T-helper 1 cell (primary cell): Measurements from ENCODE around the gene KIF25.

Source experiments
- DNase-seq, 5 donors: peaks; one replicate each; pipeline ENCODE4 v3.0.0-alpha.2; 2012 to 2020

The KIF25 gene

DNA sequence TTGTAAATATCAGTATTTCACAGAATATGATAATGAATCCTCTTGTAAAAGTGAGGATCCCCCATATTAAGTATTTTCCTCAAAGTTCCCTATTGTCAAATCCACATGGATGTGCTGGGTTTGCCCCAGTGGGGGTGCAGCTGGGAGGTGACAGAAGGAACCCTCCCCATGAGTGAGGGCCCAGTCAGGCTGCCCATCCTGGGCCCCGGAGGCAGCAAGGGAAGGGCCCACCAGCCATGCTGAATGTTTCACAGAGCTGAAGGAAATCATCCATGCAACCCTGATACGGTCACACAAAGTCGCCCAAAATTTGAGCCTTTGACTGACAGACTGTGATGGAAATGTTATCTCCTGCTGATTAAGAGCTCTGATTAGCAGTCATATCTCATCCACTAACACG lies 41.8 kb downstream of the KIF25 start:
- no peak for DNase-seq

DNA sequence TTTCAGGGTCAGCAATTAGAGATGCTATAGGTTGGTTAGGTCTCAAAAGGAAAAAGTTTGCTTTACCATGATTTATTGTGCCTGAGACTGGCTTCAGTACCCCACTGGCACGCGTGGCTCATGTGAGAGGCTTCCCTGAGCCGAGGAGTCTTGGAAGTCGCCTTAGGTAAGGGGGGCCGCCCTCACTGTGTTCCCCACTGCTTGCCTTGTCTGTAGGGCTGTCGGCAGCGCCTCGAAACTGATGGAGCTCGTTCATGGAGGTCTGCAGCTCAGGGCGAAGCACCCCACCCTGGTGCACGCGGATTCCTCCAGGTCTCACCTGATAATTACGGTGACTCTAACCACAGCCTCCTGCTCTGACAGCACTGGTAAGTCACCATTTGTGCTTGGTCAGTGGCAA lies 42.4 kb downstream of the KIF25 start:
- DNase-seq = no peak

DNA sequence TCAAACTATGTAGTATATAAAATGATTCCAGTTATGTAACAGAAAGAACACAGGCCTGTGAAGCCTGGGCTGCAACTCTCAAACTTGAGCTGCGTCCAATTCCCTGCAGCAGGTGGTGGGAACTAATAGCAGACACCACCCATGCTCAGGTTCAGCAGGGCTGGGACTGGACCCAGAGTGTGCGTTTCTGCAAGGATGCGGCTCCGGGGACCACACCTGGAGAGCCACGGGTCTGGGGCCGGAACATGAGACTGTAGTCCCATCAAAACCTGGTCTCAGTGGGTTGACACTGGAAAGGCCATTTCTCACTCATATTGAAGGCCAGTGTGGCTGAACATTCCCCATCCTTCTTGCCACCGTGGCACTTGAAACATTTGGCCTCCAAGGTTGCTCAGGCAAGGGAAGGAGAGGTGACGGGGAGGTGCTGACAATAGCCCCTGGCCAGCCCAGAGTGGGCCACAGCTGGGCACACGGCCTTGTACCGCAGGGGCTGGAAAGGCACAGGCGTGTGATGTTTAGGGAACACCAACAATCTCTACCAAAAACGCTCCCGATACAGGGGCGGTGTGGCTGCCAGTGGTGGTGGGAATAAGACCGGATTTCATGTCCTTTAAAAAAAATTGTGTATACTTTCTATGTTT lies 43.5 kb downstream of the KIF25 start:
- no peak for DNase-seq

DNA sequence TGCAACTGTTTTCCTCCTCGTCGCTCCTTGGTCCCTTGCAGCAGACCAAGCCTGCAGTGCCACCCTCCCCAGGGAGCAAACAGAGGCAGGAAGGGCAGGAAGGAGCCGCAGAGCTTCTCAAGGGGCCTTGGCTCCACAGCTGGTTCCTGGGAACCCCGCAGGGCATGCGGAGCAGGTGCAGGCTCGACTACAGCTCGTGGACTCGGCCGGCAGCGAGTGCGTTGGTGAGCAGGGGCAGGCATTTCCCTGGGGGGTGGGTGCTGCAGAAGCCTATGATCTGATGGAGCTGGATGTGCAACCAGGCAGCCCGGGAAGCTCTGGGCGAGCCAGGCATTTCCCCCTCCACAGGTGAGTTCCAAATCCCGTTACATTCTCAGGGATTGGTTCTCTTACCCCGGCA lies 44.5 kb downstream of the KIF25 start:
- DNase-seq = no peak

DNA sequence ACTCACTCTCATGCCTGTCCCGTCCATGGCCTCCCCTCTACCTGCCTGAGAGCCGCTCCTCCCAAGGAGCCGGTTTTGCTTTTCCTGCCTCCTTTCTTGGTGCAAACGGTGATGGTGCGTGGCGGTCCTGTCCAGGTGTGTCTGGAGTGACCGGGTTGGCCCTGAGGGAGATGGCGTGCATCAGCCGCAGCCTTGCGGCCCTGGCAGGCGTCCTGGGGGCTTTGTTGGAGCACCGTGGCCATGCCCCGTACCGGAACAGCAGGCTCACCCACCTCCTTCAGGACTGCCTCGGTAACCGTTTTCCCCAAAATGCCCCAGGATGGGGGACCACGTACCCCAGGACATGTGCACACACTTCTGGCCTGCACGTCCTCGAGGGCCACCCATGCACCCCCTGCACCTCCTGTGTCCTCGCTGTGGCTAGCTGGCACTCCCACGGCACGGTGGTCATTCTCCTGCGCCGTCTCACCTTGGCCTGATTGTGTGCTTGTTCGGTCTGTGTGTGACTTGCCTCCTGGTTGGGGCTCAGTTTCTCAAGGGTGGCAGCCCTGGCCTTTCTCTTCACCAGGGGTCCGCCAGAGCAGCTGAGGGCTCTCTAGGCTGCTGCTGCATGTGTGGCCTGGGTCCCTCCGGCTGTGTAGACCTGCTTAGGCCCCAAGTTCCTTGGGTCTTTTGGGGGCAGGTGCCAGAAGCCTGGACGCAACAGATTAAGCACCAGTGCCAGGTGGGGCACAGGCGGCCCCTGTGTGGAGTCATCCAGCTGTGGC lies 45.1 kb downstream of the KIF25 start:
- DNase-seq = no peak

DNA sequence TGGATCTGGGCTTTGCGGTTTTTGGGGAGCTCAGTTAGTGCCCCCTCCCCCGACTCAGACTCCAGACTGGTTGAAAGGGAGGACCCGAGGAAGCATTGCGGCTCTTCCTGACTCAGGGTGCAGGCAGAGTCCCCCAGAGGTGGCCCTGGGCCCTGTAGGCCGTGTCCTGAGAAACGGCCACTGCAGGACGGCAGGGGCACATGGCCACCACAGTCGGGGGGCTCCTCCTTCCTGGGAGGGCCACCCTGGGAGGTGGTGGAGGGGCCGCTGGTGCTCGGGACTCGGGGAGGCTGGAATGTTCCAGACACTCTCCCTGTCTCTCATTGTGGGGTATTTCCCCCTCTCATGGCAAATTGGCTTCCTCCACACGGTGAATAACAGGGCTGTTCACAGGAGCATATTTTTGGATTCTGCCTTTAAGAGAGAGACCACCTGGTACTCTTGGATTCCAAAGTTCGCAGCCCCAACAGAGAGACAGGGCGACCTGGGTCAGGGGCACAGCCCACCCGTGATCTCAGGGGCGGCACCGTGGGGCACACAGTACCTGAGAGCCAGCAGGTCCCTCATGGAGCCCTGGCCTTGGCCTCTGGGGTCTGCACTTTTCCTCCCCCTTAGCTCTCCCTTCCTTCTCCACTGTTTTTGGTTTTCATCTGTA lies 45.8 kb downstream of the KIF25 start:
- no peak for DNase-seq

DNA sequence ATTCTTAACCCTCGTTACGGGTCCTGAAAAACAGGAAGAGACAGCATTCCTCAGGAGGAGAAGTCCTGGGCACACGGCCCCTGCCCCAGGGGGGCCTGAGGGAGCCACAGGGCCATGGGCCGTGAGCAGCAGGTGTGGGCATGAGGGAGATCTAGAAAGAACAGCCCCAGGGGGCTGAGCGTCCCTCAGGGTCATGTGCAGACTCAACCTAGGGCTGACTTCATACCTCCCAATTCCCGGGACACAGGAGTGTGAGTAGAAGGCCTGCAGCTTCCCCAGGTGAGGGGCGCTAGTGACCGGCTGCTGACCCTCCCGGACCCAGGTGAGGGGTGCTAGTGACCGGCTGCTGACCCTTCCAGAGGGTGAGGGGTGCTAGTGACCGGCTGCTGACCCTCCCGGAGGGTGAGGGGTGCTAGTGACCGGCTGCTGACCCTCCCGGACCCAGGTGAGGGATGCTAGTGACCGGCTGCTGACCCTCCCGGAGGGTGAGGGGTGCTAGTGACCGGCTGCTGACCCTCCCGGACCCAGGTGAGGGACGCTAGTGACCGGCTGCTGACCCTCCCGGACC lies 46.5 kb downstream of the KIF25 start:
- no peak for DNase-seq

DNA sequence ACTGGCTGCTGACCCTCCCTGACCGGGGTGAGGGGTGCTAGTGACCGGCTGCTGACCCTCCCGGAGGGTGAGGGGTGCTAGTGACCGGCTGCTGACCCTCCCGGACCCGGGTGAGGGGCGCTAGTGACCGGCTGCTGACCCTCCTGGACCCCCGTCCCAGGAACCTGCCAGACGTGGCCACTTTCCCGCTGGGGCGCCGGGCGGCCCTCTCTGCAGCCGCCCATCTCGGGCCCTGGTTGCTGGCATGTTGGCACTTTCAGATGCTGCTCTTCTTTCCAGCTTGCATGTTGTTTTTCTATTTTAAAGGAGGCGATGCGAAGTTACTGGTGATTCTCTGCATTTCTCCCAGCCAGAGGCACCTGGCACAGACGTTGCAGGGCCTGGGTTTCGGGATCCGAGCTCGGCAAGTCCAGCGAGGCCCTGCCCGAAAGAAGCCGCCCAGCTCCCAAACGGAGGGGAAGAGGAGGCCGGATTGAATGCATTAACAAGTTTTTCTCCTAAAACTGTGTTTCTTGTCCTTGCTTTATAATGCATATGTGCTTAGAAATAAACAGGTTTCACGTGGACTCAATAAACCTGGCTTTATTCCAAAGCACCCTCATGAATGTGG lies 47.2 kb downstream of the KIF25 start:
- DNase-seq = no peak

DNA sequence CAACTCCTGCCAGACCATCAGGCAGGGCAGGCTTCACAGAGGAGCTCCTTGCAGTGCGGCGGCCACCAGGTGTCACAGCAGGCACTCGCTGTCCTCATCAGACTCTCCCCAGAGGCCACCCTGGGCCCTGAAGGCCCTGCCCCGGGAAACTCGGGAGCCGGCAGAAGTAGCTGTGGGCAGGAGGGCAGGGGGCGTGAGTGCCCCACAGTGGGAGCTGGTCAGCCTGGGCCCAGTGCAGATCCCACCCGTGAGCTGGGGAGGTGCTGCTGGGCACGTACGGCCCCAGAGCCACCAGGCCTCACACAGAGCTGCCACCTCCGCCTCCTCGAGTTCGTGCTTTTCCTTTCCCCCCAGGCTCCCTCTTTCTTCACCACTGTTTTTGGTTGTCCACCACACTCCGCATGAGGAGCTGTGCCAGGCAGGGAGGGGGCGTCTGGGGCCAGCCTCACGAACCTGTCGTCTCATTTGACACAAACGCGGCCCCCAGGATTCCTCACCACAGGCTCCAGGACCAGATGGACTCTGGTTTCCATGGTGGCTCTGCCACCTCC lies 47.7 kb downstream of the KIF25 start:
- DNase-seq = no peak

DNA sequence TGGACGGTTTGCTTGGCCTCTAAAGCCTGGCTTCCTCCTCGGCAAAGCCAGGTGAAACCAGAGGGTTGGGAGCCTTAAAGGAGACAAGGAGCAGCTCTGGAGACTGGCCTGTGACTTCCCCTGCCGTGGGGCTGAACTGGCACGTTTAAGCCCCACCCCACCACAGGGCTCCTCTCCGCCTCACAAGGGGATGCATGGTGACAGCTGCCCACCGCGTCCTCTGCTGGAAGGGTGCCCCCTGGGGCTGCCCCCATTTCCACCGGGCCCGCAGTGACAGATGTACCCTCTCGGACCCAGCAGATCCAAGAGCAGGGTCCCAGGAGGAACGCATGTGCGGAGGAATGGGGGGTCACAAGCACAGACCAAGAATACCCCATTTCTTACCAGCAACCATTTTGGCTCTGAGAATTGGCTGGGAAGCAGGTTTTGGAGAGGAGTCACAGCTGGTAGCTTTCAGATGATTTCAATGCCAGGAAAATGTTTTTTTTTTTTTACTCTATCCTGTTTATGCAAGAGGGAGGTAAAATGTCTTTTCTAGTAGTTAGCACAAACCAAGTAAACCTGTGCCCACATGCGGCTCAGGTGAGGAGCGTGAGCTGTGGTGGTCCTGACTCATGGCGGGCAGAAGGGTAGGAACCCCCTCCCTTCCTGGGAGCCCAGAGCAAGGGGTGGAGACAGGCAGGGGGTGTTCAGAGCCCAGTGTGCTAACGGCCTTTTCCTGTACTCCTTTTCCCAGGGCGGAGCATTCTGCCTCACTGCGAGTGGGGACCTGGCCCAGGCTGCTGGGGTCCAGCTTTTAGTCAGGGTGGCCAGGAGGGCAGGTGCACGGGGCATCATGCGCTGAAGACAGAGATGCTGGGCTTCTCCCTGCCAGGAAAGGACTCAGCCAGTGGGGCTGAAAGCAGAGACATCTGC lies 48.5 kb downstream of the KIF25 start:
- DNase-seq = no peak

DNA sequence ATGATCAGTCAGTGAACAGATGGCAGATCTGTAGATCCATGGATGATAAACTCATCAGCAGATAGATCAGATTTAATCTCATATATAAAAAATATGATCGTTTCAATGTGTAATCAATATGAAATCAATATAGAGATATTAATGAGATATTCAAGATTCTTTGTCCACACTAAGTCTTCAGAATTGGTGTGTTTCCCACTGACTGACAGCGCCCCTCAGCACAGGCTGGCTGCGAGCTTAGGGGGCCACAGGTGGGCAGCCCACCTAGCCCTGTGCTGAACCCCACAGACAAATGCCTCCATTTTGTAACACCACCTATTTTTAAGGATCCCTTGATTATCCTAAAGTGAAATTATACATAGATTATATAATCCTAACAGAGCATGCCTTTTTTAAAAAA lies 49.2 kb downstream of the KIF25 start:
- DNase-seq = no peak

DNA sequence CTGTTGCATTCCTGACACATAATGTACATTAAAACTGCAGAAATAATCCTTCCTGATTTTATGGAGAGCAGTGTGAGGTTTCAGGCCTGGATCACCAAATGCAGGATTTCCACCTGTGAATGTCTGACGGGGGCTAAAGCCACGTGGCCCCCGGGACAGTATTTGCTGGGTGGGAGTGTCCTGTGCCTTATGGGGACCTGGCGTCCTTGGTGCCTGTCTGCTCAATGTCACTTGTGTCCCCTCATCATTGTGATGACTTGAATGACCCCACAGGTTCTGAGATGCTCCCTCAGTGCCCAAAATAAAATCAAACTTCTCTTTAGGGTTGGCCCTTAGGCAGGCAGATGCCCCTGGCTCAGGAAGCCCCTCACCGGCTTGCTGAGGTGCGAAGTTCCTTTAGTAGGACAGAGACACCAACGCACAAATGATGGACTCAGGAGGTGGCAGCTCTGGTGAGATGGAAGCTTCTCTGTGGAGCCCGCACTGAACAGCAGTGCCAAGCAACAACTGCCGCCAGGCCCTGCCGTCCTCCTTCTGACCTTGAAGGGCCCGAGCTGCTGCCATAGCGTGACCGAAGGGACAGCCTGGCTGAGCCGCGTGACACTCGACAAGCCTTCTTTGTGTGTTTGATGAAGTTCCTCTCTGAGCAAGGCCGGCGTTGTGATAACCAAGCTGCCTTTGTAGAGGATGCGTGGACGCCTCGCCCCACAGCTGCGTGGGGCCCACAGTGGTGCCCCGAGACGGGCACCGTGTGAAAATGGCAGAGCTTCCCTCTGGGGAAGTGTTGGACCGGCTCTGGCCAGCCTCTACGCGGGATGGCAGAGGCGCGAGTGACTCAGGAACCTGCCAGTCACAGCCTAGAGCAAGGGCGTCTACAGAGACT lies 50.6 kb downstream of the KIF25 start:
- no peak for DNase-seq

DNA sequence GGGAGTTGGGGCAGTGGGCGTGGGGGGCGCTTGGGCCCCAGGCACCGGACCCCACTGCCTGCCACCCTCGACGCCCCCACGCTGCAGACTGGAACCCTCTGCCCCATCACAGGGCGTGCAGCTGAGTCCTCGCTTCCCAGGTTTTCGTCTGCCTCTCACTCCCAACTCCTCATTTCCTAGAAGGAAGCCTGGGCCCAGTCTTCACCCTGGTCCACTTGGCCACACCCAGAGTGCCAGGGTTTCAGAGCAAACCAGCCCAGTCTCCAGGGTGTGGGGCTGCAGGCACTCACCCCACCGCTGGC lies 51.2 kb downstream of the KIF25 start:
- DNase-seq = no peak

DNA sequence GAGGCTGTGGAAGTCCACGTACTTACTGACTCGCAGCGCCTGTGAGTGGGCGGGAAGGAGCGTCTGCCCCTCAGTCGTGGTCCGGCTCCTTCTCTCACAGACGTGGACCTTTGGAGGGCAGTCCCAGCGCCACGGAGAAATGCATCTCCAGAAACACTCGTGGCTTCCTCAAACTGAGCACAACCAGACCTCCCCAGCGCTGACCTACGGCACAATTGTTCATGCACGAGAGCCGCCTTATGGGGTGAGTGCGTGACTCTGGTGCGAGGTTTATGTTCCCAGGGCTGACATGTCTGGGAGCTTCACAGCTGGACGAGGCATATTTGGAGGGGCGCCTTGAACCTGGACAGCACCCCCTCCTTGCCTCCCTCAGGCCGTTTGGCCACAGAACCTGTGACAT lies 51.8 kb downstream of the KIF25 start:
- no peak for DNase-seq

DNA sequence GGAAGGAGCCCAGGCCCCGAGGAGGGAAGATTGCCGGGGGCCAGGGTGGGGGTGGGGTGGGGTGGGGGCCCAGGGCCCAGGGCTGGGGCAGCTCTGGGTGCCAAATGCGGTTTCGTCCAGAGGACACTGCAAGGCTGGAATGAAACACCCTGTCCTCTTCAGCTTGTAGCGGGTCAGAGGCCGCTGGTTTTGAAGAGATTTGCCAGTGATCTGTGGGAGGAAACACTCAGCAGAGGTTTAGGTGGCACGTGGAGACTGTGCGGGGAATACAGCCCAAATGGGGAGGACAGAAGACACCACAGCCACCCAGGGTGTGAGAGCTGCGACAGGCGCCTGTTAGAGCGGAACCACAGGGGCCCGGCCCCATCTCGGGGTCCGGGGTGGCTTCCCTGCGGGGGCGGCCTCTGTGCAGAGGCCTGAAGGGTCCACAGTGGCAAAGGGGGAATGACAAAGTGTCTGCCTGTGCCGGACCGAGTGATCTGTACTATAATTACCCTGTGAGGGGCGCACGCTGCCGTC lies 52.3 kb downstream of the KIF25 start:
- no peak for DNase-seq

DNA sequence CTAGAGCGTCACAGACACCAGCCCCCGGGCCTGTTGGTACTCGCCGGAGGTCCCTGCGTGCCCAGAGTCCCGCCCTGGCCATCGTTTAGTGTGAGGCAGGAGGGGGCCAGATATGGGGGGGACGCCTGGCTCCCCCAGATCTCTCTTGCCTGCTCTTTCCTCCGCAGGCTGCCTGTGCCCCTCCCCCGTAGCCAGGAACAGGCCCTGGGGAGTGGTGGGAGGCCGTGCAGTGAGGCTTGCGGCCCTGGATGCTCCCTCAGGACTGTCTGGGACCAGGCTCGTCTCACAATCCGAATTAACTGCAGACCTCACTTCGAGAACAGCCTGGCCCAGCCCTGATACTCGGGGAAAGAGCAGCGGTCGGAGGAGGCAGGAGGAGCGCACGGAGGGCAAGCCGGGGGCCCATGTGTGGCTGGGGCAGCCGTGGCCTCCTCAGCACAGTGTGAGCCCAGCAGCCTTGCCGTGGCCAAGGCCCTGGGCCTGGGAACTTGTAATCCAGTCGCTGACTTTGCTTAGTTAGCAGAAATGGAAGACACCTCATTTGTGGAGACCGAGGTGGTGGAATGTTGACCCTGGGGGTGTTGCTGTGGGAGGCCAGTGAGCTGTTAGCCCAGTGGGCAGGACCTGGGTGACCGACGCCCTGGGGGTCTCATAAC lies 52.9 kb downstream of the KIF25 start:
- DNase-seq = no peak

DNA sequence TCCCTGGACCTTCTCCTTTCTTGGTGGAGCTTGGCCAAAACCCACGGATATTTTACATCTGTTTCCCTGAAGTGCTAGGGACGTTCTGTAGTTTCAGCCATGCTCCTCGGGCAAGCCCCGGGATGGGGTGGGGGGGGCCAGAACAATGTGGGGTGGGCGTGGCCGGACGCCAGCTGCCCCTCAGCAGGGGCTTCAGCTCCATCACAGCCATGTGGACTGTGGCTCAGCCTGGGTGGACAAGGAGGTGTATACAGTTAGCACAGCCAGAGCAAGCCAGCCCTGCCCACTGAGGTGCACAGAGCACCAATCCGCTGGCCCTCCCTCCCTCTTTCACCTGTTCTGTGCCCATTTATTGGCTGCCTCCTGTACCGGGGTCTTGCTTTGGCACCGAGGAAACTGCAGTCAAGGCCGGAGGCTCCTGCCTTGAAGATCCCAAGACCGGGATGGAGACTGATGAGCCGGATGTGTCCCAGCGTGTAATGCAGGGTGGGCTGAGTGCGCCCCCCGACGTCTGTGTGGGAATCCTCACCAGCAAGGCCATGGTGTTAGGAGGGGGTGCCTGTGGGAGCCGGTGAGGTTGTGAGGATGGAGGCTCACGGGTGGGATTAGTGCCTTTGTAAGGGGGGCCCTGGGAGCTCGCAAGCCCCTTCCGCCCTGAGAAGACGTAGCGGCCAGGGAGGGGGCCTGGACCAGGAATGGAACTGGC lies 53.6 kb downstream of the KIF25 start:
- DNase-seq = no peak

DNA sequence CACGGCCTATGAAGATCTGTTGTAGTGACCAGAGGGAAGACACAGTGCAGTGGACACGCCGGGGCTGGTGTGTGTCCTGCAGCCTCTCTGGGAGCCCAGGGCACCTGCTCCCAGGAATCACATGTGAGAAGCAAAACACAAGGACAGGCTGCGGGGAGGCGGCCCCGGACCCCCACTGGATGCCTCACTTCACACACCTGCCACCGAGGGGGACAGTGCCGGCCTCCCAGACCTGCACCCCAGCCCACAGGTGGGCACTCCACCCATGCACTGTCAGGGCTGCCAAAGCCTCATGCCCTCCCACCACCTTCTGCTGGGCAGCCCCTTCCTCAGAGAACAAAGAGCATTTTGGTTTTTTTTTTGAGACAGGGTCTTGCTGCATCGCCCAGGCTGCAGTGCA lies 54.2 kb downstream of the KIF25 start:
- no peak for DNase-seq

DNA sequence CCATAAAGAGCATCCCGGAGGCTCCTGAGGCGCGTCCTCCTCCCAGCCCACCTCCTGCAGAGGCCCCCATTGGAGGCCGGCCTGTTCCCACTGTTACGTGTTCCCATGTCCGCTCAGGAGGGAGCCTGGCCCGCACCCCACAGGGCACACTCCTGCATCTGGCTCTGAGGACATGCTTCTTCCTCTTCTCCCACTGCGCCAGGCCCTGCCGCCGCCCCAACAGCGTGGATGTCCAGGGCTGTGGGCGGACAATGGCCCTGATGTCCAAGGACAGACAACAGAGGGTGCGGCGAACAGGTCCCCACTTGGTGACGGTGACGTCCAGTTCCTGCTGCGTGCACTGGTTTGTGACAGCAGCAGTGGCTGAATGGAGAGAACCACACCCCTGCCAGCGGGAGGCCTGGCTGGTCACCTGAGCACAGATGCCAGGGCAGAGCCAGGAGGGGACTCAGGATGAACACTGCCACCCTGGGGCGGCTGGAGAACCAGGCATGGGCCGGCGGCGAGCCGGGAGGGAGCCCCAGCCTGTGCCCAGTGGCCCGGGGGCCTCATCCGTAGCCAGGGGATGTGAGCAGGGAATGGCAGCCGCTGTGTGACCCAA lies 54.9 kb downstream of the KIF25 start:
- DNase-seq = no peak
